Fibroblast of upper back skin (primary cell): ENCODE data around the gene RHO.

ENCODE experiments used
- DNase-seq: peaks from one replicate; pipeline ENCODE4 v3.0.0-alpha.2; 2013

The RHO gene

DNA sequence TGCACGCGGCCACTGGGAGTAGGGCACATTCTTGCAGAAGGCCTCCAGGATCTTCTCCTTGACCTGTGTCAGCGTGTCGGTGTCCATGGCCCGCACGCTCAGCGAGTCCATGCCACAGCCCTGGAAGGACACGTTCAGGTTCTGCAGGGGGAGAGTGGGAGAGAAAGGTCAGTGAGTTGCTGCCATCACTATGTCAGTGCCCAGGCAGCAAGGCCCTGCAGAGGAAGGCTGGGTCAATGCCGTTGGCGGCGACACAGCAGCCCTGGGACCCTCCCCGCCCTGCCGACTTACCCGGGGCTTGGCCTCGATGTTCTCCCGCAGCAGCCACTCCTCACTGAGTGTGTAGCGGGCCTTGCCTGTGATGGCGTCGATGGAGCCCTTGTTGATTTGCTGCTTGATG, 34.4 kb downstream of the RHO start:
- DNase-seq, result no peak

DNA sequence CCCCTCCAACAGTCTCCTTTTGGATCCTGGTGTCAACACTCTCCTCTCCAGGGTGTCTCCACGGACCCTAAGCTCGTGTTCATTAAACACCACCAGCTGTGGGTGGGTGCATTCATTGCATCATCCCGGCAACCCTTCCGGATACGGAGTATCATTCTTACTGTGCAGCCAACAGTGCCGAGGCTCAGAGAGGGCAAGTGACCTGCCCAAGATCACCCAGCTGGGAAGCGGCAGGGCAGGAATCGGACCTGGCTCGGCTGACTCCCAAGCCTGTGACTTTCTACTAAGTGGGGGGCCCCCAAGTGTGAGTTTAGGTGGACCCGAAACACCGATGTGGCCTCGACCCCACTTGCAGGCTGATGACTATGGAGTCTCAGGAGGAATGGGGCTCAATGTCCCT, 34.9 kb downstream of the RHO start:
- no peak for DNase-seq

DNA sequence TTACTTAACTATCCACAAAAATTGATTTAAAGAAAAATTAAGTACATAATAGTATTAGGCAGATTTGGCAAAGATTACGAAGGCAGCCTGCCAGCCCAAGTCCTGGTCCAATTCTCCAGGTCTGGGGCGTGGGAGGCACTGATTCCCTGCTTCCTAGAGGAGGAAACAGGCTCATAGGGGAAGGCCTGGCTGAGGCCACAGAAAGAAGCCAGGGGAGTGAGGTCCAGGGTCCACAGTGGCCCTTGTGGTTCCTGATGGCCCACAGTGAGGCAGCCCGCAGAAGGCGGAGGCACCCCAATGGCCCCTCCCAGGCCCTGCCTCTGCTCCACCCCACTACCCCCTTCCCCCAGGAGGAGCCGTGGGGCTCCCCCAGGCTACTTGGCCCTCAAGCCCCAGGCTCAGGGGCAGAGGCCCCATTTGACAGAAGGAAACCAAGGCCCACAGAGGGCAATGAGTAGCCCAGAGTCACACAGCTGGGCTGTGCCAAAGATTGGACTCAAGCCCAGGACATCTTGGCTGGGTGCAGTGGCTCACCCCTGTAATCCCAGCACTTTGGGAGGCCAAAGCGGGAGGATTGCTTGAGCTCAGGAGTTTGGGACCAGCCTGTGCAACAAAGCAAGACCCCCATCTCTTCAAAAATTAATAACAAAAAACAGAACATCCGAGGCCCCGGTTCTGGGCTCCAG, 35.6 kb downstream of the RHO start:
- DNase-seq, result no peak

DNA sequence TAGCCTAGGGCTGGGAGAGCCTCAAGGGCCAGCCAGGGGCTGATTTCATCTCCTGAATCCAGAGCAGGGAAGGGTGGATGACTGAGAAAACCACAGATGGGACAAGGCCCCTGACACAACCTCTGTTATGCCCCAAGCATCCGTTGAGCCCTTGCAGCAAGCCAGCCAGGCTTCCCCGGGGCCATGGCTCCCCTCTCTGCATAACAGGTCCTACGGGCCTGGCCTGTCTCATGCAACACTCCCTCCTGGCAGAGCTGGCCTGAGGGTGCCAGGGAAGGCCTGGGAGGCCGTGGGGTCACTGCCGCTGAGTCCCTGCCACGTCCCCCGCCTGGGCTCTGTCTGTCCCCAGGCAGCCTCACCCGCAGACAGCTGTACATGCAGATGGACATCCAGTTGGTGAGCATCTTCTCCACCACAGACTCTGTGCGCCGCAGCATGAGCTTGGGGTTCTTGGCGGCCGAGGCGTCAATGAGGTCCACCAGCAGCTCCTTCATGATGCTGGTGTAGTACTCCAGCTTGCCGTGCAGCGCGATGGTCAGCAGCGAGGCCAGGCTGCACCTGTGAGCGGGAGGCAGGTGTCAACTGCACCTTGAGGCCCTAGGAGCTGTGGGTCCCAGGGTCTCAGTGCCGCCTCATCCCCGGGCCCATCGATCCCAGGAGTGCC, 36.7 kb downstream of the RHO start:
- DNase-seq, result no peak

DNA sequence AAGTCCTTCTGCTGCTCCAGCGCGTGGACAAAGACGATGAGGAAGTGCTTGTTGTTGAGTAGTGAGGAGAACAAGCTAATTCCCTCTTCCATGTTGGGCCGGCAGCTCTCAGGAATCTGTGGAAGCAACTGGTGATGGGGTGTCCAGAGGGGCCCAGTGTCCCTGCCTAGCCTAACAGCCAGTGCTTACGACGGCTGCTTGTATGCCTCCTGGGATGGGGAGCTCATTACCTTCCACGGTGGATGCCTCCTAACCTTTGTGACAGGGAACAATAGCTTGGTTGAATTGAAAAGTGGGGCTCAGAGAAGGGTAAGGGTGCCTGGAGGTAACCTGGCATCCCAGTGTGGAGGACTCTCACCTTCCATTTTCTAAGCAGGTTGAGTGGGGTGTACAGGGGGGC, 37.5 kb downstream of the RHO start:
- DNase-seq, result no peak

DNA sequence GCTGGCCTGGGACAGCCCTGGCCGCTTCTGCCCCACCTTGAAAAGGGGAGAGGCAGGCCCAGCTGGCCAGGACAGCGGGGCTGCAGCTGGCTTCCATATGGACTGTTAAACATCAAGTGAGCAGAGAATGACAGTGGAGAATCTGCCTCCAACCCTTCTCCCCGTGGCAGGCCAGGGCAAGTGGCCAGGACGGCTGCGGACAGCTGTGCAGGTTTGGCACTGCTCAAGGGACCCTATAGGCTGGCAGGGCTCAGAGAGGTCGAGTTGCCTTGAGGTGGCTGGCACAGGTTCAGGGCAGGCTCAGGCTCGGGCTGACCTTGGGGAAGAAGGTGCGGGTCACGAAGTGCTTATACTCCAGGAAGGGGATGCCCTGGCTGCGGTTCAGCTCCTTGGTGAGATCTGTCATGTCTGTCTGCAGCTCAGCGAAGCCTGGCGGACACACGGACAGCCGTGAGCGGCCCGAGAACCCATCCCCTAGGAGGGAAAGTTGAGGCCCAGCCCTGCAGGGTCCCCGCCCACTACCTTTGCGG, 38.8 kb downstream of the RHO start:
- DNase-seq, result no peak

DNA sequence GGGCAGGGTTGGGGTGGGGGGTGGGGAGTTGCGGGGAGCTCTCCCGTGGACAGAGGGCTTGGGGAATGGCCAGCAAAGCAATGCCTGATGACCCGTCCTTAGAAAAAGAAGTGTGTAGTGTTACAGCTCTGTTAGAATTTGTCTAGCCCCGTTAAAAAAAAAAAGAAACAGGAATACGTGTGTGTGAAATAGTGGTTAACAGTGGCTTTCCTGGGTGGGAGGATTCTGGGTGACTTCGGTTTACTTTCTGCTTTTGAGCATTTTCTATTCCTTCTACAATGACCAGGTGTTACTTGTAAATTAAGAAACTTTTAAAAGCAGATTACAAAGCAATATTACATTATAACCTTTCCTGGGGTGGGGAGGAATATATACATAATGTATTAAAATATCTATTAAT, 39.5 kb downstream of the RHO start:
- DNase-seq, result no peak

DNA sequence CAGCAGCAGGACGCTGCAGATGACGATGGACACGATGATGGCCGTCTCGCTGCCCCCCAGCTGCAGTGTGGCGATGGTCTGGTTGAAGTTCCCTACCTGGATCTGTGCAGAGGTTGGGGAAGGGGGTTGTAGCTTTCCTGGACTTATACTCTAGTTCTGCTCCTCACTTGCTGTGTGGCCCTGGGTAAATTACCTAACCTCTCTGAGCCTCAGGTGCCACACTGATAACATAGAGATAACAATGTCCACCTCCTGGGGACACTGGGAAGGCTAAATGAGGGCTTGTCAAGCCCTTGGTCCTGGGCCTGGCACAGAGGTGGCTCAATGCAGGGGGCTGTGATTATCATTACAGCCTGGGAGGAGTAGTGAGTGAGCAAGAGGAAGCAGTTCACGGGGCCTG, 41.4 kb downstream of the RHO start:
- no peak for DNase-seq

DNA sequence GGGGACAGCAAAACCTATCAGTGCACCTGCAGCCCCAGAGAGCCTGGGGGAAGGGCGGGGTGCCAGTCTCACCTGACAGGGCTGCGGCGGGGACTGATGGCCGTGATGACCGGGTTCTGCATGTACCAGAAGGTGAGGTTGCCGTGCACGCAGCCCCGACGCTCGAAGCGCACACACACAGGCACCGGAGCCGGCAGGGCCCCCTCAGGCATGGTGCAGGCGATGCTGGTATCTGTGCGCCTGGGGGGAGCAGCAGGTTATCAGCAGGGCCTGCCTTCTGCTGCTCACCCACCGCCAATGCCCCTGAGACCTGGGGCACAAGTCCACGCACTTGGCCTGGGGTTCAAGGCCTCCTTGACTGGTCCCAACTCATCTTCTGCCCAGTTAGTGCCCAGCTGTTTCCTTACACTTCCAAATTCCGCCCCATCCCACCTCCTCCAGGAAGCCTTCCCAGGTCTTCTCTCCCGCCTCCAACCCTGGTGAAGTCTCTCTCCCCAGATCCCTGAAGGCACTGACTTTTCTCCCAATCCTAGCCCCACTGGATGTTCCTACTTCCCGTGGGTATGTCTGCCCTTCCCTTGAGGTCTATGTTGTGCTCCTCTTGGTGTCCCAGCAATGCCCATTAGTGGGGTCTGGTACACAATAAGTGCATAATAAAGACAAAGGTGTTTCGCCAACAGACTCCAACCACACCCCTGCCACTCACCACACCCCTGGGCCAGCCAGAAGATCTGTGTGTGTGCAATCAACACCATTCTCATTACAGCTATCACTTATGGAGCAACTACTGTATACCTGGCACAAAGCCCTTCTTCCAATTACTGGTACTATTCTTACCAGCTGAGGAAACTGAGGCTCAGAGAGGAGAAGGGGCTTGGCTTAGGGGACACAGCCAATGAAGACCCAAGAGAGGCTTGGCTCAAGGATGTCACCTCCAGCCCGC, 43.4 kb downstream of the RHO start:
- DNase-seq, result no peak

DNA sequence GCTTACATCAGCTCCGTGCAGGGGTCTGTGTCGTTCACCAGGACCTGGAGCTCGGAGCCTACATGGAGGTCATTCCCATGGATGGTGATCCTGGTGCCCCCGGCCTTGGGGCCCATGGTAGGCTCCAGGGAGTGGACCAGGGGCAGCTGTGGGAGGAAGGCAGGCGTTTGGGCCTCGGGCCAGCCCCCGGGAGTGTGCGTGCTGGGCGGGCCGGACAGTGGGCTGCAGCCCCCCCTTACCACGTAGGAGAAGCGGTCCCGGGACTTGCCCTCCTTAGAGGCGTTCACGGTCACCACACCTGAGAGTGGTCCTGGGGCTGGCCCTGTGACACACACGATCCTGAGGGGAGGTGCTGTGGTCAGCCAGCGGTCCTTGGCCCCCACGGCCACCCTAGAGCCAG, 44.2 kb downstream of the RHO start:
- no peak for DNase-seq

DNA sequence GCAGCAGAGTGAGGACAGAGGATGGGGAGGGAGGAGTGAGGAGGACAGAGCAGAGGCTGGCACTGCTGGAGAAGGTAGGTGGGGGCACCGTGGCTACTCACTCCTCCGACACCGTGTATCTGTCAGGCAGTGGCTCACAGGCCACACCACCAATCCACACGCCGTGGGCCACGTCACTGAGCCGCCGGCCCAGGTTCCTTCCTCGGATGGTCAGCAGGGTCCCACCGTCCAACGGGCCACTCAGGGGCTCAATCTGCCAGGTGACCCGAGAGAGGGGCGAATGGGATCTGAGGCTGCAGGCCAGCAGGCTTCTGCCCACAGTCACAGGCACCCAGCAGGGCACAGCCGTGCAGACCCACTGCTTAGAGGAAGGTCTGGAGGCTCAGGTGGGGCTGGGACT, 45.1 kb downstream of the RHO start:
- no peak for DNase-seq

DNA sequence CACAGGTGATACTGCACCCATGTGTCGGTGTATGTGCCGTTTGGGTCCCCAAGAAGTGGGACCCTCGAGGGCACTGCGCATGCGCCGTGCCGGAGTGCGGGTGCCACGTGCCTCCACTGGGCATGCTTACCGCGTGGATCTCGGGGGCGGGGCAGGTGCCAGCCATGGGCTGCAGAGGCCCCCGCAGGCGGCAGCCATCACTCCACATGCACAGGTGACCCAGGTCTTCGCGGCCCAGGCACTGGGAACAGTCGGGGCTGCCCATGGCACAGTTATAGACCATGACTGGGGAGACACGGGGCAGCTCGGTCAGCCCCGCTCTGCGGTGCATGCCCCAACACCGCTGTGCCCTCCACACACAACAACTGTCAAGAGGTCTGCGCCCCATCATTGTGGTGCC, 45.8 kb downstream of the RHO start:
- no peak for DNase-seq

DNA sequence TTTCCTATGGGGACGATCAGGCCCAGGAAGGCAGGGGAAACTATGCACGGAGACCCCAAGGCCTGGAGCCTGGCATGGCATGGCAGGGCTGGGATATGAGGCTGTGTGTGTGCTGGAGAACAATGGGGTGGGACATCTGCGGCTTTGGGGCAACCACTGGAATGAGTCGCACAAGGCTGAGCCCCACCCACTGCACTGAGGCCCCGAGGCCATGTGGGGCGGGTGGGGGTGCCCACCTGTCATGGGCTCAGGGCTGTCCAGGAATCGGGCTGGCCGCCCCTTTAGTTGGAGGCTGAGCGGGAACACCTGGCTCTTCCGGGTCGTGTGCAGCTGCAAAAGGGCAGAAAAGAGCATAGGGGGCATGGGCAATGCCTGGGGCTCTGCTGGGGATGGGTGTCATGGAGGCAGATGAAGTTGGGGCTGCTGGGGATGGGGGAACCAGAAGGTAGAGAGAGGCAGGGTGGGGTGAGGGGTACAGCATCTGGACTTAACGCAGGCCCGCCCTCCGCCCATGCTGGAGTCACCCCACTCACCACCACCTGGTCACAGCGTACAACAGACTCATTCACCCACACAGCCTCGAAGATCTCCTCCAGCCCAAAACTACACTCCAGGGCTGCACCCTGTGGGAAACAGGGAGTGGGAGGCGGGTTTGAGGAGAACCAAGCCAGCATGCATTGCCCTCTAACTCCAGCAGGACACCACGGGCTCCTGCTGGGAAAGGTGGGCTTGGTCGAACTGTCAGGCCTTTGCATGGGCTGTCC, 47.0 kb downstream of the RHO start:
- DNase-seq, result no peak

DNA sequence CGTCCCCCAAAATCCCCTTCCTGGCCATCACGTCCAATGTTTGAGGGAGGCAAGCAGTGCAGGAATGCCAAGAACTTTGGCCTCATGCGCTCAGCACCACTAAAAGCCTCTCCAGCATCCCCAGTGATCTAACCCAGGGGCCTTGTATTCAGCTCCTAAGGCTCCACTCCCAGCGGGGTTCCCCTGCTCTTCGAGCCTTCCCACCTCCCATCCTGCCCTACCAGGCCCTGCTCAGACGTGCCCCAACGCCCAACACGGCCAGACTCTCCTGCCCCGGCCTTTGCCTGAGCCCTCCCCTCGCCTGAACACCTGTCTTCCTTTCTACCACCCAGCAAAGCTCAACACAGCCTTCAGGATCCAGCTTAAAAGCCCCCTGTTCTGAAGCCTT, 47.6 kb downstream of the RHO start:
- no peak for DNase-seq

DNA sequence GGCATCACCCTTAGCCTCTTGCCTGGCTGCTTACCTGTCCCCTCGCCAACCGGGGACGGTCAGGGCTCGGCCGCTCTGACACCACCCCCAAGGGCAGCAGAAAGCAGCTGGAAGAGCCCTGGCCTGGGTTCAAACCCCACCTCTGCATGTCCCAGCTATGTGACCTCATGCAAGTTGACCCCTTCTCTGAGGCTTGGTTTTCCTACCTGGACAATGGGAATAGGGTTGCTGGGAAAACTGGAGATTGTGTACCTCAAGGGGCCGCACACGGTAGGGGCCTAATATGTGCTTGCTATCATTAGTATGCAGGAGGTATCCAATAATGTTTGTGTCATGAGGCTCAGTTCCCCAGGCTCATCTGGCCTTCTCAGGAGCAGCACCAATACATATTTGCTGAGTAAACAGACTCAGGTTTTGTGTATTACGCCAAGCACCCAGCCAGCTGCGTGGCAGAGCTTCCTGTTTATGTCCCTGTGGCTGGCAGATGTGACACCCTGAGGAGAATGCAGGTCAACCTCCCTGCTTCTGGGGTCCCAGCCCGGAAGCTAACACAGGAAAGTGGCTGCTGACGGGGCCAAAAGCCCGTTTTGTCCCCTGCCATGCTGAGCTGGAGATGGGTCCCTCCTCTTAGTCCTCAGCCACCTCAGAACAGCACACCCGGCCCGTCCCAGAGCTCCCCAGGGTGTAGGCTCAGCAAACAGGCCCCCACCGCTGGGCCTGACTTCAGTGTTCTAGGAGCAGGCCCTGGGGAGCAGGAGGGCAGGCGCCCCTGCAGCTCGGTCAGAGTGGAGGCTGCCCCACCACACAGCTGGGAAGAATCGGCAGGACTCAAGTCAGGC, 48.3 kb downstream of the RHO start:
- DNase-seq, result no peak

DNA sequence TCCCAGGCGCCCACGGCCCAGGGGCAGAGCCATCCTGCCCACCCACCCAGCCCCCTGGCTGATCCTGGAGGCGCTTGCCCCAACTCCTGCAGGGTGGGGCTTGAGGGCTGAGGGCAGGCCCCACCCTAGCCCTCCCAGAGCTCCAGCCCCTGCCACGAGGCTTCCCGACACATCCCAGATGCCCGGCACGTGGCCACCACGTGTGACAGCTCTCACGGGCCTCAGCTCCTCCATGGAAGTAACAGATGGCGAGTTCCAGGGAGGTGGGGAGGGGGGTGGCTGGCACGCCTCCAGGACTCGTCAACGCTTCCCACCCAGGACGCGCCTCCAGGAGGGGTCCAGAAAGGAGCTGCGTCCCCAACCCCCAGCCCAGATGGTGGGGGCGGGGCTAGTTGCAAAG, 48.9 kb downstream of the RHO start:
- peak; percentile 35 for DNase-seq

DNA sequence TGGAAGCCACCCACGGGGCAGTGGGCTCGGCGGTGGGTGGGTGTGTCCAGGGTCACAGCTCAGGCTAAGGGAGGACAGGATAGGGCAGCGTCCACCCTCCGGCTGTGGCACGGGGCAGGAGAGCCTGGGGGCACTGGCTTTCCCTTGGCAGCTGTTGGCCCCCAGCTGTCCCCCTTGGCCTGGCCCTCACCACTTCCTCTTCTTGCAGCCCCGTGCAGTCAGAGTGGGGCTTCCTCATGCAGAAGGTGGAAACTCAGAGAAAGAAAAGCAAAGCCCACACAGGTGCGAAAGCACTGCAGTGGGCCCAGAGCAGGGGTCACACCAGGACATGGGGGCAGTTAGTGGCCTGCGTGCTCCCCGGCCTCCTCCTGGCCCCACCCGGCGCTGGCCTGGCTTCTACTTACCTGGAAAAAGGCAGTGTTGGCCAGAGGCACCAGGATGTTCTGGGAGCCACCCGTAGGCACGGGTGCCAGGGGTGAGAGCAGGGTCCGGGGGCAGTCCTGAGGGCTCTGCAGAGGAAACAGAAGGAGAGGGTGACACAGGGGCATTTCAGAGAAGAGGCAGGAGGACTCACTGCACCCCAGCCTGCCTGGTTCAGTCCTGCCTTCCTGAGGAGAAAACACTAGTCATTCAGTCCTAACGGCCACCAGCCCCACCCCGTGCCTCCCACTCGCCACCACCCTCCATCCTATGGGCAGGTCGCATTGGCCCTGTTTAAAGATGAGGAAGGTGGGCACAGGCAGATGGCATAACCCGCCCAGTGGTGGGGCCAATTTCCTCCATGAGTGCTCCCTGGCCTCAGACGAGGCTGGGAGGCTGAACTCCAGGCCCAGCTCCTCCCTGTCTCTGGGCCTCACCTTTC, 49.7 kb downstream of the RHO start:
- no peak for DNase-seq

DNA sequence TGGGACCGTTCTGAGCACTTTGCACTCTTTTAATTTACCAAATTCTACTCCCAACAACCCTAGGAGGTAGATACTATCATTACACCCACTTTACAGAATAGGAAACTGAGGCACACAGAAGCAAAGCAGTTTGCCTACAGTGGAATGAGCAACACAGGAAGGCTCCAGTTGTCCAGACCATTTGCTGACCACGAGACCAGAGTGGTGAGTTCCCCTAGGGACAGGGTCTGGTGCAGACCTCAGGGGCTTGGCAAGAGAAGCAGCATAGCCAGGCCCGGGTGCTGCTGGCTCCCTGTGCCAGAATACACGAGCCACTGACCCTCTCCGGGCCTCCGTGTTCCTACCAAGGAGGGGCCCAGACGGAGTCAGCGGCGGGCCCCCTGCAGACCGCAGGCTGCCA, 51.6 kb downstream of the RHO start:
- DNase-seq, result no peak

DNA sequence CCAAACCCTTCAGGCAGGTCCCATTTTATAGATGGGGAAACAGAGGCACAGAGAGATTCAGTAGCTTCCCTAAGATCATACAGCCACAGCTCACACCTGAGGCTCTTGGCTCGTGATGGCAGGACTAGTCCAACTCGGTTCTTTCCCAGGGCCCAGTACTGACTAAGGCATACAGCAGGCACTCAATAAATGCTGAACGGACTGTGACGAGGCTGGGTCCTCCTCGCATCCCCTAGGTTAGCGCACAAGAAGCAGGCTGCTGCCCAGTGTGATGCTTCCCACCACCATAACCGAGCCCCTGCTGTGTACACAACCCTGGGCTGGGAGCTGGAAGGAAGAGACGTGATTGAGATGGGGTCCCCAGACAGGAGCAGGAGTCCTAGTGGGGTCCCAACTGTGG, 53.2 kb downstream of the RHO start:
- DNase-seq, result no peak

DNA sequence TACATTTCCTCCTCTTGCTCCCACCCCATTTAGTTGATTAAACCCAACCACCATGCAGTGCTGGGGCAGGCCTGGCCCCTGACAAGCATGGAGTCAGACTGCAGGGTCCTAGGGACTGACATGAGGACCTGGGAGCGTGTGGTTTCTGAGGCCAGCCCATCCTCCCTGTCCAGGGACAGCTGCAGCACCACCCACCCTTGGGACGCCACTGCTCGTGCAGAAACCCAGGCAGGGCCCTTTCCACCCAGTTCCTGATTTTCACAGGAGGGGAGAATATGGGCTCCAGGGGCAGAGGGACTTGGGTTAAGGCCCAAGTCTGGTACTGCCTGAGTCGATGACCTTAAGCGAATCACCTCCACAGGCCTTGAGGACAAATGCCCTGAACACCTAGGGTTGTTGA, 54.4 kb downstream of the RHO start:
- no peak for DNase-seq

DNA sequence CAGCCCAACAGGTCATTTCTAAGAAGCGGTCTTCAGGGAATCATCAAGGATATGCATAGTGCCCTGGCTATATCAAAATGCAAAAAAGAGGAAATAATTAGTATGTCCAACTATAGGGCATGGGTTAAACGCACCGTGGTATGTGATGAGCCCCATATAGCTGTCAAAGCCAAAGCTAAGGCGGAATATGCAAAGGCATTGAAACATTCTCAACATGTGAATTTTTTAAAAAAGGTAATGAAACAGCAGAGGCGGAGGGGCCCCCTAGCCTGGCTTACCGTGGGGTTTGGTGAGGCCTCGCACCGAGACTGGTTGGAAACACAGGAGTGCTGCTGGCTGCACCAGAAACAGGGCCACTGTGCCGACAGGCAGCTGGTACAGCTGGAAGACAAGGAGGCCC, 54.9 kb downstream of the RHO start:
- DNase-seq, result no peak
